Stomach (tissue), 4 donors: ENCODE data around the gene RGPD3.

ENCODE experiments used
- CTCF ChIP-seq, 7 experiments: fragments of 450-650 bp in 4 of 7; fragments of 200-600 bp in 3 of 7; sonication (generic) in 3 of 7; IDR thresholded peaks; one replicate each; pipeline ENCODE4 v1.5.1; 2016 to 2019; ENCODE audit warnings: antibody characterized with exemption in 7 of 7, control low read depth in 2 of 7, mild to moderate bottlenecking in 1 of 7
- EP300 ChIP-seq: sonication (generic); formaldehyde crosslinking; IDR thresholded peaks from one replicate; pipeline ENCODE4 v1.6.1; 2017; ENCODE audit warnings: antibody characterized with exemption
- POLR2A ChIP-seq, 4 donors: fragments of 450-650 bp; IDR thresholded peaks; one replicate each; pipeline ENCODE4 v1.6.1; 2016; ENCODE audit warnings: antibody characterized with exemption in 4 of 4, control low read depth in 2 of 4, mild to moderate bottlenecking in 1 of 4, moderate library complexity in 1 of 4
- POLR2AphosphoS5 ChIP-seq, 3 donors: sonication (generic); formaldehyde crosslinking; IDR thresholded peaks; one replicate each; pipeline ENCODE4 v1.6.1; 2016; ENCODE audit warnings: antibody characterized with exemption in 3 of 3

GRCh38 chr2:106342831-106343251, 125.4 kb downstream of the RGPD3 start:
- TF ChIP-seq CTCF (IDR thresholded peaks at IDR 0.05), result no peak
- TF ChIP-seq POLR2A (IDR thresholded peaks at IDR 0.05), result no peak
- TF ChIP-seq POLR2AphosphoS5 (IDR thresholded peaks at IDR 0.05), result no peak
- no peak for TF ChIP-seq EP300
